HepG2 (cell line): ENCODE results near the gene COL18A1. TPM values are rescaled to one million over a fixed set of nuclear protein-coding genes. Genes with fewer than 3 reads are reported as not detected.
A peak's percentile ranks its signal among the peaks of the same experiment; 100 is the strongest.

Experiments
- ATAC-seq: fragments of 200-7000 bp; cut with Tn5 transposase; 3 replicates; pipeline ENCODE4 v1.9.1; 2020; ENCODE audit warnings: mild to moderate bottlenecking, moderate library complexity
- BruUV-seq: library from RNA; stranded (reverse); fragments of 400-500 nt; replicated peaks from 2 replicates; lab custom pipeline; 2021; lab: Mats Ljungman, UMichigan
- CTCF ChIA-PET: fragments of 300-600 bp; formaldehyde crosslinking; extraction: SDS; loops from one replicate; lab custom pipeline; 2021; ENCODE audit warnings: low total read pairs, inconsistent platforms, low intra/inter-chr PET ratio; lab: Yijun Ruan, JAX
- POLR2A ChIA-PET: fragments of 350-600 bp; sonication (Branson Sonifier 250); formaldehyde crosslinking; loops from one replicate; lab custom pipeline; 2020; ENCODE audit warnings: antibody characterized with exemption, inconsistent platforms; lab: Yijun Ruan, JAX
- DNase-seq: peaks from one replicate; pipeline ENCODE4 v3.0.0-alpha.2; 2015; ENCODE audit warnings: low spot score
- FAIRE-seq: peaks from 3 replicates; lab custom pipeline; 2011; peaks lifted over from hg19 to GRCh38; lab: Jason Lieb, UNC
- H2AFZ ChIP-seq: one replicate; pipeline ENCODE4 v1.6.1; 2011; ENCODE audit warnings: low read length, inconsistent platforms
- H3K27ac ChIP-seq: fragments of 300-600 bp; 3 replicates; pipeline ENCODE4 v1.8.0; 2011; ENCODE audit warnings: mixed run types, mild to moderate bottlenecking, mixed read lengths, low read length, inconsistent platforms; ENCODE audit not compliant: insufficient read depth; ENCODE audit errors: extremely low read length
- H3K27me3 ChIP-seq, 2 experiments: fragments of 200-600 bp in 1 of 2; 2 replicates in 1 of 2; 3 replicates in 1 of 2; pipeline versions ENCODE4 v1.6.0 to v1.8.0; 2011; ENCODE audit warnings: low read length in 2 of 2, mild to moderate bottlenecking in 2 of 2, moderate library complexity in 2 of 2, inconsistent platforms in 1 of 2; ENCODE audit not compliant: insufficient read depth in 2 of 2, control insufficient read depth in 1 of 2
- H3K36me3 ChIP-seq, 2 experiments: fragments of 200-600 bp in 1 of 2; replicated peaks in 1 of 2; 2 replicates in 1 of 2; 3 replicates in 1 of 2; pipeline versions ENCODE4 v1.5.1 to v1.8.0; 2011; ENCODE audit warnings: low read length in 2 of 2, inconsistent platforms in 1 of 2; ENCODE audit not compliant: insufficient read depth in 2 of 2, control insufficient read depth in 1 of 2
- H3K4me1 ChIP-seq: 2 replicates; pipeline ENCODE4 v1.5.1; 2012; ENCODE audit warnings: low read length, inconsistent platforms; ENCODE audit not compliant: insufficient read depth
- H3K4me2 ChIP-seq: 2 replicates; pipeline ENCODE4 v1.6.0; 2011; ENCODE audit warnings: low read depth, low read length, inconsistent platforms
- H3K4me3 ChIP-seq, 3 experiments: fragments of 200-600 bp in 1 of 3; sonication (generic), shearing (Covaris generic) in 1 of 3; replicated peaks in 1 of 3; 2 replicates each; pipeline ENCODE4 v1.5.1; 2011 to 2016; ENCODE audit warnings: low read length in 3 of 3, inconsistent platforms in 2 of 3, low read depth in 2 of 3, mild to moderate bottlenecking in 2 of 3, control low read depth in 1 of 3, mixed read lengths in 1 of 3; ENCODE audit not compliant: insufficient read depth in 1 of 3
- H3K79me2 ChIP-seq: one replicate; pipeline ENCODE4 v1.6.1; 2011; ENCODE audit warnings: low read length, inconsistent platforms; ENCODE audit not compliant: insufficient read depth
- H3K9ac ChIP-seq: 2 replicates; pipeline ENCODE4 v1.6.0; 2011; ENCODE audit warnings: mild to moderate bottlenecking, low read depth, low read length, inconsistent platforms; ENCODE audit not compliant: insufficient read depth
- H3K9me3 ChIP-seq: 2 replicates; pipeline ENCODE4 v1.5.1; 2012; ENCODE audit warnings: mild to moderate bottlenecking, low read length
- H4K20me1 ChIP-seq: 2 replicates; pipeline ENCODE4 v1.6.0; 2011; ENCODE audit warnings: inconsistent platforms, mild to moderate bottlenecking, low read length, moderate library complexity; ENCODE audit not compliant: insufficient read depth
- AGO2 ChIP-seq: fragments of 200-400 bp; formaldehyde crosslinking; optimal IDR thresholded peaks from 2 replicates; pipeline ENCODE3; 2017; ENCODE audit warnings: mild to moderate bottlenecking, low read depth, low read length, moderate library complexity
- MTF1 ChIP-seq: sonication (generic); formaldehyde crosslinking; IDR thresholded peaks from 2 replicates; pipeline ENCODE4 v1.5.0; 2020; ENCODE audit warnings: missing genetic modification reagents
- SOX6 ChIP-seq, 2 experiments: fragments of 450-650 bp in 1 of 2; sonication (generic) in 1 of 2; formaldehyde crosslinking in 1 of 2; IDR thresholded peaks; 2 replicates each; pipeline versions ENCODE4 v1.4.0 to v1.6.1; 2017 to 2020; ENCODE audit warnings: antibody characterized with exemption in 1 of 2, mild to moderate bottlenecking in 1 of 2, missing genetic modification reagents in 1 of 2
- ZNF446 ChIP-seq: sonication (generic); formaldehyde crosslinking; IDR thresholded peaks from 2 replicates; pipeline ENCODE4 v1.5.0; 2020; ENCODE audit warnings: mild to moderate bottlenecking, missing genetic modification reagents
- ZNF614 ChIP-seq: IDR thresholded peaks from 2 replicates; pipeline ENCODE4 v1.6.1; 2018; ENCODE audit warnings: missing biosample characterization, missing genetic modification reagents, inconsistent platforms, borderline replicate concordance
- ZNF761 ChIP-seq: sonication (generic); formaldehyde crosslinking; conservative IDR thresholded peaks from 2 replicates; pipeline ENCODE4 v1.4.0; 2020; ENCODE audit warnings: mild to moderate bottlenecking, missing genetic modification reagents
- WGBS: methylation state at CpG from one replicate; pipeline ENCODE4 v1.1.6; 2017; ENCODE audit warnings: low lambda C conversion rate; 5-methylcytosine and 5-hydroxymethylcytosine counted together
- in situ Hi-C: cut with HindIII; loops from 2 replicates; pipeline ENCODE4 v1.10.0; 2017; ENCODE audit warnings: low pct_unique_long_range_greater_than_20kb; ENCODE audit not compliant: extremely low pct_ligation_motif_present
- intact Hi-C: fragments of 100-400 bp; cut with micrococcal nuclease; formaldehyde crosslinking; loops from one replicate; pipeline ENCODE4 v1.10.0; 2022; ENCODE audit not compliant: unreplicated experiment
- polyA plus RNA-seq, 8 experiments: library from polyadenylated mRNA; depleted of rRNA in 3 of 8; stranded (reverse) in 7 of 8; unstranded in 1 of 8; fragments of >200 nt; fragmentation: Illumina TruSeq in 4 of 8; extraction: Trizol in 4 of 8; gene quantifications; 2 replicates each; pipeline versions ENCODE4 v1.2.1 to v1.2.3, GENCODE V29; 2011 to 2016; ENCODE audit warnings: low read depth in 4 of 8, missing spikeins in 1 of 8, mixed read lengths in 1 of 8; ENCODE audit not compliant: insufficient read depth in 1 of 8
- total RNA-seq, 5 experiments: library from RNA; depleted of rRNA; stranded (reverse); fragments of >200 nt; fragmentation: Illumina TruSeq; extraction: Trizol; gene quantifications; 2 replicates each; pipeline ENCODE4 v1.2.3, GENCODE V29; 2016; ENCODE audit warnings: low read depth in 1 of 5
- TF ChIP-seq, protein P1 (sequence below): IDR thresholded peaks from 2 replicates; pipeline ENCODE4 v1.6.1; 2012; ENCODE audit warnings: low read depth, low read length, improper control_type of control experiment

COL18A1 gene
- total and polyA plus RNA-seq, 2 of the 13 experiments (the other 11 are each of a cell fraction or from before 2014, with no cell fraction given) = 79.0 to 102 TPM

DNA sequence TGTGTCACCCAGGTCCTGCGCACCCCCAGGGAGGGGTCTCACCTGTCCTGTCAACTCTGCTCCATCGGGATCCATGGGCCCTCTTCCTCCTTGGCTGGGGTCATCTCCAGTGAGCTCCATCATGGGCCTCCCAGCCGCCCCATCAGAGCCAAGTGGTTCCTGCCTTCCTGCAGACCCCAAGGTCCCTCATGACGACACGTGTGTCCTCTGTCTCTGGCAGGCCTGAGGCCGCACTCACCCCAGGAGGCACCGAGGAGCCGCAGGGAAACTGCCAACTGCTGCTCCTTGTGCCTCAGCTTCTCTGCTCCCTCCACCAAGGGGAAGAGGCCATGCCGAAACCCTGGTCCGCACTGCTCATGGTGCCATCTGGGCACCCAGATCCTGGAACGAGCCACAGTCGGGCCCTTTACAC is 46.8 kb downstream of the COL18A1 start:
- TF ChIP-seq SOX6 (IDR thresholded peaks at IDR 0.05) = no peak
- TF ChIP-seq SOX6 (CRISPR knock-in tag; IDR thresholded peaks at IDR 0.05) = no peak
- TF ChIP-seq ZNF446 (CRISPR knock-in tag) = no peak
- TF ChIP-seq ZNF614 (CRISPR knock-in tag) = no peak
- no peak for TF ChIP-seq MTF1 (CRISPR knock-in tag)
- TF ChIP-seq, protein P1, sequence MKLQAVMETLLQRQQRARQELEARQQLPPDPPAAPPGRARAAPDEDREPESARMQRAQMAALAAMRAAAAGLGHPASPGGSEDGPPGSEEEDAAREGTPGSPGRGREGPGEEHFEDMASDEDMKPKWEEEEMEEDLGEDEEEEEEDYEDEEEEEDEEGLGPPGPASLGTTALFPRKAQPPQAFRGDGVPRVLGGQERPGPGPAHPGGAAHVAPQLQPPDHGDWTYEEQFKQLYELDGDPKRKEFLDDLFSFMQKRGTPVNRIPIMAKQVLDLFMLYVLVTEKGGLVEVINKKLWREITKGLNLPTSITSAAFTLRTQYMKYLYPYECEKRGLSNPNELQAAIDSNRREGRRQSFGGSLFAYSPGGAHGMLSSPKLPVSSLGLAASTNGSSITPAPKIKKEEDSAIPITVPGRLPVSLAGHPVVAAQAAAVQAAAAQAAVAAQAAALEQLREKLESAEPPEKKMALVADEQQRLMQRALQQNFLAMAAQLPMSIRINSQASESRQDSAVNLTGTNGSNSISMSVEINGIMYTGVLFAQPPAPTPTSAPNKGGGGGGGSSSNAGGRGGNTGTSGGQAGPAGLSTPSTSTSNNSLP = no peak
- TF ChIP-seq AGO2 = peak; percentile 42
- no peak for TF ChIP-seq ZNF761 (CRISPR knock-in tag)
- TF ChIP-seq, all 625 proteins: peak for 1
- in situ Hi-C loops (no loop called here), intact Hi-C loops (no loop called here)
- Histone ChIP-seq H3K9ac (no peak overlapping the region), H3K4me1 (peaks cover 82% of the 10 kb centered on the region), H3K4me2 (no peak overlapping the region), H3K36me3 (peaks cover 6 to 7% of the 10 kb centered on the region in 2 experiments; a peak in 3 of 5 replicates), H4K20me1 (no peaks in the 10 kb centered on the region), H3K27ac (peak overlapping the region; percentile 24), H3K79me2 (peaks cover 77% of the 10 kb centered on the region), H3K9me3 (no peaks in the 10 kb centered on the region; the same call in 1 of the 2 replicates), H3K27me3 (no peaks in the 10 kb centered on the region), H2AFZ (no peak overlapping the region), H3K4me3 (no peak overlapping the region)
- DNase-seq (no peak), ATAC-seq (no peak), FAIRE-seq (no peak)
- POLR2A ChIA-PET = interaction anchor here (1.0 to 4.4 kb wide), 5 partner anchors 18 to 159 kb away, joined by 3 to 41 read pairs (median 4); no protein-coding TSS in a partner anchor
- no TSS peak for BruUV-seq
- 100% methylated on average over 2 of the region's 12 CpGs for WGBS
- CTCF ChIA-PET = no interaction called here
